ENCODE measurements around the gene TMEM95.

Gene TMEM95, protein sequence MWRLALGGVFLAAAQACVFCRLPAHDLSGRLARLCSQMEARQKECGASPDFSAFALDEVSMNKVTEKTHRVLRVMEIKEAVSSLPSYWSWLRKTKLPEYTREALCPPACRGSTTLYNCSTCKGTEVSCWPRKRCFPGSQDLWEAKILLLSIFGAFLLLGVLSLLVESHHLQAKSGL

DNA sequence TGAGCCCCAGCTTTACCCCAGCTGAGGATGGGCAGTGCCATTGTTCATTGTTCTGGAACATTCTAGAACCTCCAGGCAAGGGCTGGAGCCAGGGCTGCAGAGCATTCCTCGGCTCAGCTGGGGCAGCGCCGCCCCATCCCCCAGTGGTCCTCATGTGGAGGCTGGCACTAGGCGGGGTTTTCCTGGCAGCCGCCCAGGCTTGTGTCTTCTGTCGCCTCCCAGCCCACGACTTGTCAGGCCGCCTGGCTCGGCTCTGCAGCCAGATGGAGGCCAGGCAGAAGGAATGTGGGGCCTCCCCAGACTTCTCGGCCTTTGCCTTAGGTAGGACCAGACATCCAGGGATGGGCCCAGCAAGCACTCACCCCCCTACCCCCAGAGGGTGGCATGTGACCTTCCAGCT lies at the start of gene TMEM95:
Gene TMEM95 (plus strand): TSS at position 104 of the 400 bp plus-strand sequence. CDS start 49 bp downstream, at position 153.
- no peak for DNase-seq

- peak; percentile 100 for DNase-seq
These were observed 47.9 kb upstream of the TMEM95 start, which contains the start of gene EIF5A for GRCh38 chr17:7306911-7307685. EIF5A (plus strand) TSS chr17:7307628; CDS start chr17:7309636, 2,008 bp downstream.

DNA sequence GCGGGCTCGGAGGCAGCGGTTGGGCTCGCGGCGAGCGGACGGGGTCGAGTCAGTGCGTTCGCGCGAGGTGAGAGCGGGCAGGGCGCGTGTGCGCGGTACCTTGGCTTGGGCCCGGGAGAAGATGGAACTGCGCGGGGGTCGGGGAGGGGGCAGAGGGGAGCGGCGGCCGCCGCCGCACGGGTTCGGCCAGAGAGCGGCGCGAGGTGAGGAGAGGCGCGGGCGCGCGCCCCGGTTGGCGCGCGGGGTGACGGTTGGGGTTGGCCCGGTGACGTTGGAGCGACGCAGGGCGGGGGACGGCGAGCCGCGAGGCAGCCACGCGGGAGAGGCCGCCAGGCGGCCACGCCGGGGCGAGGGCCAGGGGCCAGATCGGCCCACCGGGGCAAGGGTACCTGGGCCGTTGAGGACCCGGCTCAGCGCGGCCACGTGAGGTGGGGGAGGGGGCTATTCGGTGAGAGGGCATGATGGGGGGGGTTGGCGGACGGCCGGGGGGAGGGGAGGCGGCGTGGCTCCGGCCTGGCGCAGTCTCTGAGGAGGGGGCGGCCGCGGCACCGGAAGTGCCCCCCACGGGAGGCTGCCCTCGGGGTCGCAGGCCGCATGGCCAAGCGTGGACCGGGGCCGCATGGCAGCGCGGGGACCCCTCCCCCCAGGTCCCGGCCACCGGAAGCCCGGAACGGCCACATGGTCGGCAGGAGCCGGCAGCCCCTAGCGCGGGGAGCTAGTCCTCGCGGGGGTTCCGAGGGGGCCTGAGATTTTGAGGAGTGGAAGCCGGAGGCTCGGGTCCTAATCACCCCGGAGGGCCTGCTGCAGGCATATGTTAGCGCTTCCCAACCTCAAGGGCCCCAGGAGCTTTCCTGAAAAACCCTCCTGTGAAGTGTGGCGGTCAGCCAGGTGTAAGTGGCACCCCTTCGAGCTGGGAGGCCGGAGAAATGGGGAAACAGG lies 47.0 kb upstream of the TMEM95 start:
- DNase-seq, result peak; percentile 57

DNA sequence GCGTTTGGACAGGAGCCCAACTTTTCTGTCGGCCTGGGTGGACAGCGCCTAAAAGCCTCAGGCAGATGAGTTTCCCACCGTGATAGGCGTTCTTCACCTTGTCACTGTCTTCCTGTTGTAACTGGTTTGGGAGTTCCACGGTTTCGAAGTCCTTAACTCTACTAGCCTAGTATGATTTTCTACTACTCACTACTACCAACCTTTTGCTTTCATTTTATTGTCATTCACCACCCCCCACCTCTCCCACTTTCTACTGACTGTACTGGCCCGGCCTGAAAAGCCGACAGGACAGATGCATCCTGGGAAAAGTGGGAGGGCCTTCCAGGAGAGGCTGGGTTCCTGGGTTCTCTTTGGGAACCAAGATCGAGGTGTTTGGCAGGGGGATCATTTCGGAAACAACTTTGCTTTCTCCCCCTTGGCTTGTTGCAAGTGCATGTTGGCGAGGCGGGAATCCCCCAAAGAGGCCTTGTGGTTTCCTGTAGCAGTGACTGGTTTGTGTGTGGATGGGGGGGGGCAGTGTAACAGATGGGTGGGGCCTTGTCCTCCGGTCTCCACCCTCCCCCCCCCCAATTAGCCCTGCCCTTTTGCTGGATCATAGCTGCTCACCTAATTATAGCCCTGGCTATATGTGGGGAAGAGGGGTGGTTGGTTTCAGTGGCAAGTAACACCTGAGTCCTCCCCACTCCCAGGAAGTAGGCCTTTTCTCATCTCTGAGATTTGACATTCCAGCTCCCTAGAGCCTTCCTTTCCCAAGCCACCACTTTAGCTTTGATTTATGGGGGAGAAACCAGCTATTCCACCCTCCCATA lies 46.1 kb upstream of the TMEM95 start:
- DNase-seq, result peak; percentile 86

- no peak for DNase-seq
These were observed 45.3 kb upstream of the TMEM95 start for GRCh38 chr17:7309628-7310027.

DNA sequence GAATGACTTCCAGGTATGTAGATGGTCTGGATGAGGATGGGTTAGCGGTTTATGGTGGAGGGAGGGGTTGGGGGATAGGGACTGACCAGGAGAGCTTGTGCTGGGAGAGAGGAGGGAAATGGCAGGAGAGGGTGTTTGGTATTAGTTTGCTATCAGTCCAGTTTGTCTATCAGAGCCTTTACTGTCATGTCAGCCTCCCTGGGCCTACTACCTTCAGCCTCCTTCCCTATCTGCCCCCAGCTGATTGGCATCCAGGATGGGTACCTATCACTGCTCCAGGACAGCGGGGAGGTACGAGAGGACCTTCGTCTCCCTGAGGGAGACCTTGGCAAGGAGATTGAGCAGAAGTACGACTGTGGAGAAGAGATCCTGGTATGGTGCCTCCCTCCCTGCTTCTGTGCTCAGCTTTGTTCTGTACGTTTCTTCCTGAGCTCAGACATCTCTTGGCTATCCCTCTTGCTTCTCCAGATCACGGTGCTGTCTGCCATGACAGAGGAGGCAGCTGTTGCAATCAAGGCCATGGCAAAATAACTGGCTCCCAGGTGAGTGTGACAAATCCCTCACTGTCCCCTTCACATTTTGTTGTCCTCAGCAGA lies 43.7 kb upstream of the TMEM95 start:
- no peak for DNase-seq

DNA sequence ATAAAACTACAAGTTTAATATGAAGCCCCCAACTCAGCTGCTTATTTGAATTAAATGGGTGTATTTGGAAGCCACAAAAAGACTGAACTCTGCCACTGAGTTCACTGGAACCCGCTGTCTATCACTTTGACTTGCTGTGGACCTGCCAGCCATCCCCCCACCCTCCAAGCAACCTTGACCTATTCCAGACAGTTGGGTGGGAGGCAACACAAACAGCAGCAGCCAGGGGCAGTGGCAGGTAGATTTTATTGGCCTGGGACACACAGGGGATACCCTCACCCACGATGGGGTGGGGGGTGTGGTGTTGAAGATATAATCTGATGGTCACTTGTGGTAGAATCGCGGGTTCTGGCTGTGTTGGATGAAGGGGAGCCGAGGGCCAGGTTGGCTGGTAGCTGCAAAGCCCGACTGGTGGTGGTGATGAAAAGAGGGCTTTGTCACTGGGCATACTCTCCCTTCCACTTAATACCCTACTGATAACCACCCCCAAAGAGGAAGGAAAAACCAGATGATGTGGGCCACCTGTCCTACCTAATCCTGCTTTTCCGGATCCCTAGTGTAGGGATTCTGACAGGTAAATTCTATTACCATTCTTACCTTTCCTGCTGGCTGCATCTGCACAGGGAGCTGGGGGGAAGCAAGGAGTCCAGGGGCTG lies 42.4 kb upstream of the TMEM95 start:
- DNase-seq, result no peak

DNA sequence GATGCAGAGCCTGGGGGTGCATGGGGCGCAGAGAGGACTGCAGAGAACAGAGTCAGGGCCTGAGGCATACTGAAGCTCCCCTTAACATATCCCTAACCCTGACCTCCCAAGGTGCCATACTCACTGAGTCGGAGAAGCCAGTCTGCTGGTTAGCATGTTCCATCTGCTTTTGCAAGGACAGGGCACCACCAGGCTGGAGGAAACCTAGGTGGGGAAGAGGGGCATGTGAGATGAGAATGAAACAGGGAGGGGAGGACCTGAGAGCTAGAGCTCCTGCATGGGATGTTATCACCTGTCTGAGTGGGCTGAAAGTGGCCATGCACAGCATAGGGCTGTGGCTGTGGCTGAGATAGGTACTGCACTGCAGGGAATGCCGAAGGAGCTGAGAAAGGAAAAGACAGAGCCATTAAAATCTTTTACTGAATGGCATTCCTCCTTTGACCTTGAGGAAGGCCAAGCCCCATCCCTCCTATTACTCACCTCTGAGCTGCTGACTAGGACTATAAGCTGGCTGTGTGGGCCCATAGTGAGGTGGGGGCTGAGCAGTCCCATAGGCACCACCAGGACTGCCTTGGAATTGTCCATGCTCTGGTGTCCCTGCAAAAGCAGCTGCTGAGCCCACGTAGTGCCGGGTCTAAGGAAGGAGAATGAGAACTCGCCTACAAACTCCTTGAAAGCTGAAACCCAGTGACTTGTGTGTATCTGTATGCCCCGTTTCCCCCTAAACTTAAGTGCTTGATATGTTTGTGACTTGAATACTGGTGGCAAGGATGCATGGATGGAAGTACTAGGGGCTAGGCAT lies 41.7 kb upstream of the TMEM95 start:
- DNase-seq, result peak; percentile 32

DNA sequence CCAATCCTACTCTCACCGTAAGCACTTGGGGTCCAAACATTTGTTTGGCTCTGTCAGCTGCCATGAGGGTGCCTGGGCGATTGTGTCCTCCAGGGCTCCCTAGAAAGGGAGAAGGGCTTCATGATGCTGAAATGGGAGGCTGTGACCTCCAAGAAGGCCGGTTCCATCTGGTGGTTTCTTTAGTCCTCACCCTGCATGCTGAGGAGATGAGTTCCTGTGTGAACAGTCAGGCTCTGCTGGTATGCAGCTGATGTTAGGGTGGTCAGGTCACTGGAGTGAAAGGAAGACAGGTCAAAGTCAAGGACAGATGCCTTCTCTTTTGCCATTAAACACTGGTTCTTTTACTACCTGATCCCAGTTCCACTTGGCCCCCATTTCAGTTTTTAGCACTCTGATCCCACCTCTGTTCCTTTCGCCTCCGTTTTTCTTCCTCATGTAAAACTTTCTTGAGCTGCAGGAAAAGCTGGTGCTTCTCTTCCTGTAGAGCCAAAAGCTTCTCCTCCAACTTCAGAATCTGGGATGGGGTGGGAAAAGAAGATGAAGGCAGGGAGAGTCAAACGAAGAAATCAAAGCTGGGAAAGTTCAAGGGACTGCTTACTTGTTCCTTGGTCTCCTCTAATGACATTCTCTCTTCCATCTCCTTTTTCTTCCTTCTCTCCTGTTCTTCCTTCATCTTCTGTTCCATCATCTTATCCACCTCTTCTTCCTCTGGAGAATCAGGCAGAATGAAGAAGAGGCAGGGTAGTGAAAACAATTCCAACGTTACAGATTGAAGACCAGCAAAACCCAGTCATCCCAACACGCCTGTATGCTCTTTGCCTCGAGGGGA lies 40.9 kb upstream of the TMEM95 start:
- DNase-seq, result peak; percentile 28

DNA sequence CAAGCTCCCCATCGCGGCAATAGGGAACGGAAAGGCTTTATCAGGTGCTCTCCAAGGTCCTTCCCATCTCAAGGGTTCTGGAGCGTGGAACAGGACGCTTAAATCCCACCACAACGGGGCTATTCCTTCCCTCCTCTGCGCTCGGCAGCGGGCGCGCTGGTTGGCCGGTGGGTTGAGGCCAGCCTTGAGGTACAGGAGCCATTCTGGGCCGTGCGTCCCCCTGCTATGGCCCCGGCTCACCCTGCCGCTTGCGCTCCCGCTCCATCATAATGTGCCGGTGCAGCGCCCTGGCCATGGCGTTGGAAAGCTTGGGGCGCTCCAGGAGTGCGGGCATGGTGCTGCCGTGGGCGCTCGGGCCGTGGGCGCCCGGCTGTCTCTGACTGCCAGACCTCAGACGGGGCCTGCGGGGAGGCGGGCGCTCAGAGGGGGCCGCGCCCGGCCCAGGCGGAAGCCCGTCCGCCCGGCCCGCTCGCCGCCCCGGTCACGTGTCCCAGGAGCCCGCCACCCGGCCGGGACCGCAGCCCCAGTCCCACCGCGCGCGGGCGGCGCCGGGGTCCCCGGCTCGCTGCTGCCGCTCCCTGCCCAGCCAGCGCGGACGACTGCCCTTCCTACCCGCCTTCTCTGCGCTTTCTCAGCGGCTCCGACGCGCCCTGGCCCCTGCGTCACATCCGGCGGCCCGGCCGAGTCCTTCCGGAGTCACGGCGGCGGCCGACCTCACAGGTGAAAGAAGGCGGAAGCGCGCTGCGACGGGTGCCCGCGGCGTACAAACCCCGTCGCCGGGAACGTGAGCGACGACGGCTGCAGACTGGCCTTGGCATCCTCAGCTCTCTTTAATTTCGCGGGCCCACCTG lies 40.0 kb upstream of the TMEM95 start, which contains the start of gene GPS2:
Gene GPS2 (minus strand): TSS at position 642 of the 851 bp plus-strand sequence. CDS start 308 bp downstream, at position 334.
- peak; percentile 94 for DNase-seq

DNA sequence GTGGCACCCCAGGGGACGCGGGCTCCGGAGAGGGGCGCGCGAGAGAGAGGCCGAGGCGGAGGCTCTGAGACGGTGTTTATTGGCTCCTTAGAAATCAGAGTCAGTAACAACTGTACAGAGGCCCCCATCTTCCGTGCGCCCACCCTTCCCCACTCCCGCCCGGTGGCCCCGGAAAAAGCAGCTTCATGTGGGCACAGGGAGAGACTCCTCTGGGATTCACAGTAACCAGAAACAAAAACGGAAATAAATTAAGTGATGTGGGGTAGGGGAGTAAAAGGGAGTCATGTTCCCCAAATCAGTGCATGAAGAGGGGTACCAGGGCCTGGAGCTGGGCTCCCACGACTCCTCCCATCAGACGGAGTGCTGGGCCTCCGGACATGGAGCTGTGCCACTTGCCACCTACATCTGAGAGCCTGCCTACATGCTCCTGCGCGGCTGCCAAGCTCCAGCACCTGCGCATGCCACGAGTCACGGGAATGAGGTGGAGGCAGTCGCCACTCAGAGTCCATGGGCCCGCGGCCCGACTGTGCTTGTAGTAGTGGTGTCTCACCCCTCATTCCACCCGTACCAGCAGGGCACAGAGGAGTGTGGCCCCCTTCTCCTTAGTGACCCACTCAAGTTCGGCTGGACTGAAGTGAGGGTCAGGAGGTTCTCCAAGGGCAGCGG lies 39.3 kb upstream of the TMEM95 start:
- DNase-seq, result no peak

DNA sequence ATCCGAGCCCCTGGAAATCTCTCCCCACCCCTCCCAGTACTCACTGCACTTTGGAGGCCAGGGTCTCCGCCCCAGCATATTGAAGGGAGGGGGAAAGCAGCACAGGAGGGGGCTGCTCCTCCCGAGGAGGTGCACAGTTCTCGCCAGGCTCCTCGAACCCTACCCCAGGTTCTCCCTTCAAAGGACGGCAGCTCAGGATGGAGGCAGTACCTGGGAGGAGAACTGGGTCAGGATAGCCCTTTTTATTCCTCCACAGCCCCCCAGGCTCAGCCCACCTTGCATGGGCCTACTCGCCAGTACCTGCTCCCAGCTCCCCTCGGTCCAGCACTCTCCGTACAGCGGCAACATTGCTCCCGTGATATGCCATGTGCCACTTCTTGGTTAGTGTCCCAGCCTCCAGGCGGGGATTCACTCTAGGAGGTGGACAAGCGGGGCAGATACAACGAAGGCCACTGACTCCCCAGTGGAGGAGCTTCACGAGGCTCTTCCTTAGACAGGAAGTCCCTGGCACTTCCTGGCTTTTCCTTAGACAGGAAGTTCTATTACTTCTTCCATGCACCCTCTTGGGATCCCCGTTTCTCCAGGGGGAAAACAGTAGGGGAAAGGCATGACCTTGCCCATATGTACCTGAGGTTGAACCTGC lies 37.7 kb upstream of the TMEM95 start:
- no peak for DNase-seq

- DNase-seq, result no peak
These were observed 36.7 kb upstream of the TMEM95 start for GRCh38 chr17:7318121-7318860.

DNA sequence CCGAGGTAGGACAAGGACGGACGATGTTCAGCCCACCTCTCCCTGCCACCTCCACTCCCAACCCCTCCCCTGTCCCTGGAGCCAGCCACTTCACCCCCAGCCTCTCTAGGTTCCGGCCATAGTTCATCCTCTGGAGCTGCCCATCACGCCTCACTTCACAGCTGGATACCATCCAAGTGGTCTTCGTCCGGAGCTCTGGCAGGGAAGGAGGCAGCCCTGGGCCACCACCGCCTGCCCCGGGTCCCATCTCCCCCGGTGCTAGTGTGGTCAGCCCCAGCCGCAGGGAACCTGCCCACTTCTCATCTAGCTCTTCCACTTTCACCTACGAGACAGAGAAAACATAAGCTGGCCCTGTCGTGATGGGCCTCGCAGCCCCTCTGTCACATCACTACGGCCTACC lies 33.5 kb upstream of the TMEM95 start:
- DNase-seq, result no peak

- DNase-seq, result no peak
These were observed 32.3 kb upstream of the TMEM95 start for GRCh38 chr17:7322520-7323194.
